Measurements from ENCODE around the gene ZFHX3. TPM values are rescaled to one million over a fixed set of nuclear protein-coding genes. Genes with fewer than 3 reads are reported as not detected.

Gene ZFHX3
- polyA plus RNA-seq, 1 experiment, result 2.2 TPM

GRCh38 chr16:72937916-72938794, 109.8 kb downstream of the ZFHX3 start:
- ChIA-PET POLR2A (no interaction called here), CTCF (interaction anchor here (1.0 to 1.6 kb wide), 3 partner anchors 9 to 235 kb away, joined by 3 read pairs; no protein-coding TSS in a partner anchor)
- TF ChIP-seq CTCF (IDR thresholded peaks at IDR 0.05; ENCODE audit: insufficient read depth, low read depth, low read length), result no peak
- Histone ChIP-seq H3K36me3 (ENCODE audit: control insufficient read depth, insufficient read depth, low read length) (no peaks in the 10 kb centered on the region; the same call in 1 of the 2 replicates), H3K4me3 (ENCODE audit: low read depth, low read length) (no peak overlapping the region), H3K27me3 (ENCODE audit: control insufficient read depth, insufficient read depth, low read length) (no peaks in the 10 kb centered on the region)
- DNase-seq (ENCODE audit: low read depth), result no peak

- DNase-seq (ENCODE audit: low read depth), result no peak
- CTCF ChIA-PET, result interaction anchor here (1.6 kb wide), 1 partner anchor 234 kb away, joined by 3 read pairs; no protein-coding TSS in a partner anchor
Measured at GRCh38 chr16:72937360-72937759, 110.6 kb downstream of the ZFHX3 start.

GRCh38 chr16:72936408-72936807, 111.5 kb downstream of the ZFHX3 start:
- Histone ChIP-seq H3K4me3 (ENCODE audit: low read depth, low read length) (no peak overlapping the region), H3K27me3 (ENCODE audit: control insufficient read depth, insufficient read depth, low read length) (no peaks in the 10 kb centered on the region), H3K36me3 (ENCODE audit: control insufficient read depth, insufficient read depth, low read length) (no peaks in the 10 kb centered on the region; the same call in 1 of the 2 replicates)
- no peak for DNase-seq (ENCODE audit: low read depth)
- TF ChIP-seq CTCF (IDR thresholded peaks at IDR 0.05; ENCODE audit: insufficient read depth, low read depth, low read length), result no peak
- CTCF ChIA-PET, result no interaction called here
- POLR2A ChIA-PET, result no interaction called here

More at GRCh38 chr16:72937360-72937759, 110.6 kb downstream of the ZFHX3 start:
- H3K36me3 ChIP-seq (ENCODE audit: control insufficient read depth, insufficient read depth, low read length), result no peaks in the 10 kb centered on the region; the same call in 1 of the 2 replicates
- POLR2A ChIA-PET, result no interaction called here
- no peaks in the 10 kb centered on the region for H3K27me3 ChIP-seq (ENCODE audit: control insufficient read depth, insufficient read depth, low read length)
- no peak for TF ChIP-seq CTCF (IDR thresholded peaks at IDR 0.05; ENCODE audit: insufficient read depth, low read depth, low read length)
- H3K4me3 ChIP-seq (ENCODE audit: low read depth, low read length), result no peak overlapping the region

GRCh38 chr16:72935896-72936295, 112.0 kb downstream of the ZFHX3 start:
- POLR2A ChIA-PET, result interaction anchor here (0.6 kb wide), 1 partner anchor 440 kb away, joined by 3 read pairs; no protein-coding TSS in a partner anchor
- no peak for DNase-seq (ENCODE audit: low read depth)
- TF ChIP-seq CTCF (IDR thresholded peaks at IDR 0.05; ENCODE audit: insufficient read depth, low read depth, low read length), result no peak
- CTCF ChIA-PET, result no interaction called here
- no peaks in the 10 kb centered on the region for H3K27me3 ChIP-seq (ENCODE audit: control insufficient read depth, insufficient read depth, low read length)
- no peaks in the 10 kb centered on the region; the same call in 1 of the 2 replicates for H3K36me3 ChIP-seq (ENCODE audit: control insufficient read depth, insufficient read depth, low read length)
- no peak overlapping the region for H3K4me3 ChIP-seq (ENCODE audit: low read depth, low read length)

GRCh38 chr16:72934636-72935403, 113.1 kb downstream of the ZFHX3 start:
- DNase-seq (ENCODE audit: low read depth), result no peak
- TF ChIP-seq CTCF (IDR thresholded peaks at IDR 0.05; ENCODE audit: insufficient read depth, low read depth, low read length), result no peak
- ChIA-PET POLR2A (no interaction called here), CTCF (no interaction called here)
- Histone ChIP-seq H3K27me3 (ENCODE audit: control insufficient read depth, insufficient read depth, low read length) (no peaks in the 10 kb centered on the region), H3K36me3 (ENCODE audit: control insufficient read depth, insufficient read depth, low read length) (no peaks in the 10 kb centered on the region; the same call in 1 of the 2 replicates), H3K4me3 (ENCODE audit: low read depth, low read length) (no peak overlapping the region)
